Ascending aorta (tissue), 2 donors: Measurements from ENCODE around the gene ITGA8. TPM values are rescaled to one million over a fixed set of nuclear protein-coding genes. Genes with fewer than 3 reads are reported as not detected.
"Not testable (repeated sequence)": the region's sequence is repeated elsewhere in the genome, so short reads cannot be mapped to it uniquely, and the experiment has no call there.

ENCODE experiments used
- DNase-seq, 2 donors: peaks; one replicate each; pipeline ENCODE4 v3.0.0-alpha.2; 2019; ENCODE audit warnings: low spot score in 2 of 2
- H3K27ac ChIP-seq, 2 donors: fragments of 200-600 bp; sonication (generic); one replicate each; pipeline ENCODE4 v1.5.1; 2016 to 2017; ENCODE audit warnings: mild to moderate bottlenecking in 1 of 2
- H3K27me3 ChIP-seq: fragments of 200-600 bp; sonication (generic); one replicate; pipeline ENCODE4 v1.5.1; 2017
- H3K36me3 ChIP-seq, 2 donors: fragments of 200-600 bp; sonication (generic); one replicate each; pipeline ENCODE4 v1.5.1; 2016
- H3K4me1 ChIP-seq, 2 donors: fragments of 200-600 bp; sonication (generic); one replicate each; pipeline ENCODE4 v1.5.1; 2016 to 2017; ENCODE audit warnings: mild to moderate bottlenecking in 1 of 2
- H3K4me3 ChIP-seq, 2 donors: fragments of 200-600 bp; sonication (generic); one replicate each; pipeline ENCODE4 v1.5.1; 2016 to 2017; ENCODE audit warnings: mild to moderate bottlenecking in 1 of 2
- H3K9me3 ChIP-seq, 2 donors: fragments of 200-600 bp; sonication (generic); one replicate each; pipeline ENCODE4 v1.5.1; 2016
- intact Hi-C: fragments of 100-400 bp; cut with DNase I; formaldehyde crosslinking; loops from one replicate; pipeline ENCODE4 v1.15.1; 2023
- total RNA-seq: library from RNA; depleted of rRNA; stranded (reverse); fragments of >200 nt; gene quantifications from one replicate; pipeline ENCODE4 v1.1.0, GENCODE V29; 2016
- TF ChIP-seq, protein P1 (sequence below), 3 experiments: fragments of 200-600 bp in 2 of 3; fragments of 450-650 bp in 1 of 3; sonication (generic) in 2 of 3; IDR thresholded peaks; one replicate each; pipeline ENCODE4 v1.5.1; 2016 to 2019; ENCODE audit warnings: antibody characterized with exemption in 3 of 3, mild to moderate bottlenecking in 1 of 3, moderate library complexity in 1 of 3

ITGA8 gene
- total RNA-seq, 1 donor from 2014 or later, result 231 TPM

DNA sequence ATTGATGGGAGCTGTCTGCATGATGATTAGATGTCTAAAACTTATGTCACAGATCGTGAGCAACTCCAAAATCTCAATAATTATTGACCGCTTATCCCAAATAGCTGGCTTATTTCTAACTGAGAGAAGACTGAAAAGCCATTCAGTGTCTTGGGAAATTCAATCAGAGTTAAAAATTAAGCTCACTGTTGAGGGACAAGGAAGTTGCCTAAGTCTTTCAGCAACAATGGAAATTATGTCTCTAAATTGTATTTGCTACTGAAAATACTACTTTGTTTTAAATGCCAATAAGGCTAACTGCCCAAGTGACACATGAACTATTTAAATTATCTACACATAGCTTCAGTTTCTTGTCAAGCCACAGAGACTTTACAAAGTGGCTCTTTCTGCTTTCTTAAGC is 240.8 kb downstream of the ITGA8 start:
- no peak overlapping the region for H3K4me3 ChIP-seq
- DNase-seq, result no peak
- H3K9me3 ChIP-seq, result no peaks in the 10 kb centered on the region
- H3K27ac ChIP-seq, result no peak overlapping the region
- TF ChIP-seq, protein P1, sequence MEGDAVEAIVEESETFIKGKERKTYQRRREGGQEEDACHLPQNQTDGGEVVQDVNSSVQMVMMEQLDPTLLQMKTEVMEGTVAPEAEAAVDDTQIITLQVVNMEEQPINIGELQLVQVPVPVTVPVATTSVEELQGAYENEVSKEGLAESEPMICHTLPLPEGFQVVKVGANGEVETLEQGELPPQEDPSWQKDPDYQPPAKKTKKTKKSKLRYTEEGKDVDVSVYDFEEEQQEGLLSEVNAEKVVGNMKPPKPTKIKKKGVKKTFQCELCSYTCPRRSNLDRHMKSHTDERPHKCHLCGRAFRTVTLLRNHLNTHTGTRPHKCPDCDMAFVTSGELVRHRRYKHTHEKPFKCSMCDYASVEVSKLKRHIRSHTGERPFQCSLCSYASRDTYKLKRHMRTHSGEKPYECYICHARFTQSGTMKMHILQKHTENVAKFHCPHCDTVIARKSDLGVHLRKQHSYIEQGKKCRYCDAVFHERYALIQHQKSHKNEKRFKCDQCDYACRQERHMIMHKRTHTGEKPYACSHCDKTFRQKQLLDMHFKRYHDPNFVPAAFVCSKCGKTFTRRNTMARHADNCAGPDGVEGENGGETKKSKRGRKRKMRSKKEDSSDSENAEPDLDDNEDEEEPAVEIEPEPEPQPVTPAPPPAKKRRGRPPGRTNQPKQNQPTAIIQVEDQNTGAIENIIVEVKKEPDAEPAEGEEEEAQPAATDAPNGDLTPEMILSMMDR (IDR thresholded peaks at IDR 0.05), result no peak
- intact Hi-C loops, result no loop called here
- H3K36me3 ChIP-seq, result no peaks in the 10 kb centered on the region
- no peaks in the 10 kb centered on the region for H3K27me3 ChIP-seq
- H3K4me1 ChIP-seq, result peaks cover 12 to 35% of the 10 kb centered on the region in 2 donors

DNA sequence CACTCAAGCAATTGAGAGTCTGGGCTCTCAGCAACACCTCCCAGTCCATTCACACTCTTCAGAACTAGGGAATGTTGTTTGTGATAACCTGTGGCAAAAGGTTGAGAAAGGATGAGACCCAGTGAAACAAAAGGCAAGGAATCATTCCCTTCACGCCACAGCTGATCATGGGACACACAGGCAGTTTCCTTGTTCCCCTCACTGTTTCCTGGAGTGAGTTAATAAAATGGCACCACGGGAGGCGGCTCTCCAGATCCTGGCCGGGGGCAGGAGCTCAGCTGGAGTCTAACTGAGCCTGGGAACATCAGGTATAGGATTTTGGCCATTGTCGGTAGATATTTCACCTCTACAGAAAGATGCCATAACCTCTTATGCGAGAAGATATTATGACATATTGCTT is 241.3 kb downstream of the ITGA8 start:
- intact Hi-C loops, result no loop called here
- no peak for DNase-seq
- H3K27ac ChIP-seq, result peak overlapping the region in 1 of 2 donors; percentile 27
- peaks cover 6 to 30% of the 10 kb centered on the region in 2 donors for H3K4me1 ChIP-seq
- no peaks in the 10 kb centered on the region for H3K9me3 ChIP-seq
- H3K36me3 ChIP-seq, result no peaks in the 10 kb centered on the region
- H3K27me3 ChIP-seq, result no peaks in the 10 kb centered on the region
- TF ChIP-seq, protein P1 (IDR thresholded peaks at IDR 0.05), result no peak
- H3K4me3 ChIP-seq, result no peak overlapping the region

DNA sequence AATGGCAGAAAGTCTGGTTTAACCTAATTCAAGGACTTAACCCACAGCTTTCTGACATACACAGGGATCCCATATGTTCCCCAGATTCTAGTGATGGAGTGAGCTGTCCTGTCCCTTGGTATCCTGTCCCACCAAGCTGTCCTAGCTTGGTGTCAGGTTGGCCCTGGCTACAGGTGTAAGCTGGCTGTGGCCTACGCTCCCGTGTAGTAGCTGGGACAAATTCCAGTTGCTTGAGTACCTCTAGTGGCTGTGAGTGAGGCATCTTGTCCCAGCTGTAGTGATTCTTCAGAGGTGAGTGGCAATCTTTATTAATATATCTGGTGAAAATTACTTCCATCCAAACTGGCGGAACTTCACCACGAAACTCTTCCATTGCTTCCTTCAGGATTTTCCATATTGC is 243.4 kb downstream of the ITGA8 start:
- no peak for DNase-seq
- TF ChIP-seq, protein P1 (IDR thresholded peaks at IDR 0.05), result no peak
- Histone ChIP-seq H3K4me1 (peaks cover 6 to 19% of the 10 kb centered on the region in 2 donors), H3K27ac (peak overlapping the region; percentile 6), H3K36me3 (no peaks in the 10 kb centered on the region), H3K9me3 (no peaks in the 10 kb centered on the region), H3K4me3 (no peak overlapping the region), H3K27me3 (no peaks in the 10 kb centered on the region)
- intact Hi-C loops, result no loop called here

DNA sequence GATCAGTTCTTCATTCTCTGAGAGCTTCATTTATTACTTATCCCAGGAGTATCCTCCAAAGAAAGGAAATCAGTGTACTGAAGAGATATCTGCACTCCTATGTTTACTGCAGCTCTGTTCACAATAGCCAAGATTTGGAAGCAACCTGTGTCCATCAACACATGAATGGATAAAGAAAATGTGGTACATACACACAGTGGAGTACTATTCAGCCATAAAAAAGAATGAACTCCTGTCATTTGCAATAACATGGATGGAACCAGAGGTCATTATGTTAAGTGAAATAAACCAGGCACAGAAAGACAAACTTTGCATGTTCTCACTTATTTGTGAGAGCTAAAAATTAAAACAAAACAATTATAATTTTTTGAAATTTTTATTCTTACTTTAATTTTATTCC is 244.3 kb downstream of the ITGA8 start:
- H3K4me1 ChIP-seq, result peaks cover 6 to 18% of the 10 kb centered on the region in 2 donors
- DNase-seq, H3K27me3 ChIP-seq, H3K4me3 ChIP-seq, H3K27ac ChIP-seq, intact Hi-C loops, H3K9me3 ChIP-seq, H3K36me3 ChIP-seq: not testable (repeated sequence)

DNA sequence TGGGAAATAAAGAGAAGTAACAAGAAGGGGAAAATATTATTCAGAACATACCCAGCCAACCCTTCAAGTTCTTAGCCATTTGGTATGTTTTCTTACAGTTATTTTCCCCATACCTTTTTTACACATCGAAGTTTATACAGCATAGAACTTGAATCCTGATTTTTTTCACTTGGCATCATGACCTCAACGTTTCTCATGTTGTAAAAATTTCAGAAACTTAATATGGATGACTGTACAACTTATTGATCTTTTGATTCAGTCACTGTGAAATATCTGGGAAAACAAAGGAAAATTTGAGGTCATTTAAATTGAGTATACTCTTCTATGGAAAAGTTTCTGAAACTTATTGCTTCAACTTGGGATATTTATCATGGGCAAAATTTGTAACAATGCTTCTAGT is 245.1 kb downstream of the ITGA8 start:
- intact Hi-C loops, result no loop called here
- Histone ChIP-seq H3K27ac (no peak overlapping the region), H3K4me1 (peaks cover 6 to 18% of the 10 kb centered on the region in 2 donors), H3K4me3 (no peak overlapping the region), H3K9me3 (no peaks in the 10 kb centered on the region), H3K36me3 (no peaks in the 10 kb centered on the region), H3K27me3 (no peaks in the 10 kb centered on the region)
- TF ChIP-seq, protein P1 (IDR thresholded peaks at IDR 0.05), result no peak
- no peak for DNase-seq

DNA sequence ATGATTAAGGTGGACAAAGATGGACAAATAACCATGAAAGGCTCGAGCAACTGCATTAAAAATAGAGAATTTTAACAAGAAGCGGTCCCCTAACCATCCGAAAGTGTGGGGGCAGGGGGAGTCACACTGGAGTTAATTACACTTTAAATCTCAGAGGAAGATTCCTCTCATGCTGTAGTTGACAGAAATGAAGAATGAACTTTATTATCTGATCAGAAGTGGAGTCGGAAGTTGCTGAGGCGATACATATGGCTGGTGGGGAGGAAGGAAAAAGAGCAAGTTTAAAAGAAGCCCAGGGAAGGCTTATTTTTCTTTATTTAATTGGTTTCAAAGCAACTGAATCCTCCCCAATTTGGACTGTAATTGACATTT is 246.3 kb downstream of the ITGA8 start:
- no peaks in the 10 kb centered on the region for H3K9me3 ChIP-seq
- H3K36me3 ChIP-seq, result no peaks in the 10 kb centered on the region
- H3K4me3 ChIP-seq, result no peak overlapping the region
- TF ChIP-seq, protein P1 (IDR thresholded peaks at IDR 0.05), result no peak
- no peak for DNase-seq
- intact Hi-C loops, result no loop called here
- H3K4me1 ChIP-seq, result peaks cover 6 to 18% of the 10 kb centered on the region in 2 donors
- H3K27me3 ChIP-seq, result no peaks in the 10 kb centered on the region
- H3K27ac ChIP-seq, result peak overlapping the region in 1 of 2 donors; percentile 9
